GM13976 (cell line): ENCODE data around the gene CASS4.
"Not testable (repeated sequence)": the region's sequence is repeated elsewhere in the genome, so short reads cannot be mapped to it uniquely, and the experiment has no call there.

Experiments used
- DNase-seq: peaks from one replicate; pipeline ENCODE4 v3.0.0; 2012; ENCODE audit warnings: low spot score
- in situ Hi-C: fragments of 300-500 bp; cut with MboI; formaldehyde crosslinking; loops from one replicate; pipeline ENCODE4 v1.12.0; 2022; ENCODE audit warnings: low sequenced_read_pairs, mixed read lengths, inconsistent platforms; ENCODE audit not compliant: unreplicated experiment
- TF ChIP-seq, protein P1 (sequence below): IDR thresholded peaks from 2 replicates; pipeline ENCODE4 v1.5.1; 2012; ENCODE audit warnings: borderline replicate concordance, mild to moderate bottlenecking; ENCODE audit not compliant: insufficient read depth; ENCODE audit errors: extremely low read depth, missing control alignments, control extremely low read depth

CASS4 gene

GRCh38 chr20:56403465-56403864, 8.6 kb upstream of the CASS4 start:
- TF ChIP-seq, protein P1, sequence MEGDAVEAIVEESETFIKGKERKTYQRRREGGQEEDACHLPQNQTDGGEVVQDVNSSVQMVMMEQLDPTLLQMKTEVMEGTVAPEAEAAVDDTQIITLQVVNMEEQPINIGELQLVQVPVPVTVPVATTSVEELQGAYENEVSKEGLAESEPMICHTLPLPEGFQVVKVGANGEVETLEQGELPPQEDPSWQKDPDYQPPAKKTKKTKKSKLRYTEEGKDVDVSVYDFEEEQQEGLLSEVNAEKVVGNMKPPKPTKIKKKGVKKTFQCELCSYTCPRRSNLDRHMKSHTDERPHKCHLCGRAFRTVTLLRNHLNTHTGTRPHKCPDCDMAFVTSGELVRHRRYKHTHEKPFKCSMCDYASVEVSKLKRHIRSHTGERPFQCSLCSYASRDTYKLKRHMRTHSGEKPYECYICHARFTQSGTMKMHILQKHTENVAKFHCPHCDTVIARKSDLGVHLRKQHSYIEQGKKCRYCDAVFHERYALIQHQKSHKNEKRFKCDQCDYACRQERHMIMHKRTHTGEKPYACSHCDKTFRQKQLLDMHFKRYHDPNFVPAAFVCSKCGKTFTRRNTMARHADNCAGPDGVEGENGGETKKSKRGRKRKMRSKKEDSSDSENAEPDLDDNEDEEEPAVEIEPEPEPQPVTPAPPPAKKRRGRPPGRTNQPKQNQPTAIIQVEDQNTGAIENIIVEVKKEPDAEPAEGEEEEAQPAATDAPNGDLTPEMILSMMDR: no peak
- in situ Hi-C loops: no loop called here
- DNase-seq: no peak

- not testable (repeated sequence) for DNase-seq
Measured at GRCh38 chr20:56405356-56405755, 6.7 kb upstream of the CASS4 start.

DNA sequence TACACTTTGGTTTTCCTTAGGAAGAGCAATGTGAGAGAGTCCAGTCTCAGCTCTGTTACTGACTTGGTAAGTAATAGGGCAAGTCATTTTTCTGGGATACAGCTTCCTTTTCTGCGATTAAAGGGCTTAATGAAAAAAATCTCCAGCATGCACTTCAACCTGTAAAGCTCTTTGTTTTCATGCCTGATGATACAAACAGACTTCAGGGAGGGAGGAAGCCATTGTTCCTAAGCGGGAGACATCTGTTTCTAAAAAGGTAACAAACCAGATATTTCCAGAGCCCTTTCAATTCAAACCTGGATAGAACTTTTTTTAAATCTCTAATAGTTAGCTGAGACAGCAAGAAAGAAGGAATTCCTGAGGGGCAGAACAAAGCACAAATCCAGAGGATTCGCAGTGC, 5.2 kb upstream of the CASS4 start:
- TF ChIP-seq, protein P1: no peak
- no peak for DNase-seq
- in situ Hi-C loops: no loop called here

More at GRCh38 chr20:56405356-56405755, 6.7 kb upstream of the CASS4 start:
- in situ Hi-C loops: not testable (repeated sequence)

DNA sequence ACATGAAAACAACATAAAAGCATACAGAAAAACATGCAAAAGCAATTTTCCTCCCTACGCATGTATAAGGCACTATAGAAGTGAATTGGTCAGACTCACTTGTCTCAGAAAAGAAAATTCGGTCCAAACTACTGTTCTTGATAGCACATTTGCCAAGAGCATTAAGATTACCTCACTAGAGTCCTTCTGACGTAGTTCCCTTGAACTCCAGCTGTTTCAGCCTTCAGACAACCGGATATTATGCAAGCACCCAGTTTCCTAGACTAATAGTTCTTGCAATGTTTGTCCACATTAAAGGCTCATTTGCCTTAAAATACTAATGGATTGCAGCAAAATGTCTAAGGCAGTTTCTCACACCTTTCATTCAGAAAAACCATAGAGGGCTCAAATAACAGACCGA, 2.5 kb upstream of the CASS4 start:
- in situ Hi-C loops: no loop called here
- DNase-seq: no peak
- TF ChIP-seq, protein P1: no peak

DNA sequence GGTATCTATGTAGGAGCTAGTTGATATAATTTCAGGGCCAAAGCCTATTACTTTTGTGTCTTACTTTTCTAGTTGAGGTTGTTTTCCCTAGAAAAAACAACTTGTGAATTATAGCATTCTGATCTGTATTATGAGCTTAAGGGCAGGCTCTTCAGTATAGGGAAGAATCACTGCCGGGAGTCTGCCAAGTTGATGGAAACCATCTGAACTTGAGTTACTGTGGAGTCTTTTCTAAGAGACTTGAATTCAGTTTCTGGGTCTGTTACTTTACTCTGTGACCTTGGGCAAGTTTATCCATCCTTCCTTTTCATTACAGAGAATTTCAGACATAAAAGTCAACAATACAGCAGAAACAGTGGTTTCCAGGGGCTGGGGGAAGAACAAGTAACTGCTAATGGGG, 2.1 kb upstream of the CASS4 start:
- in situ Hi-C loops: no loop called here
- TF ChIP-seq, protein P1: no peak
- DNase-seq: no peak

DNA sequence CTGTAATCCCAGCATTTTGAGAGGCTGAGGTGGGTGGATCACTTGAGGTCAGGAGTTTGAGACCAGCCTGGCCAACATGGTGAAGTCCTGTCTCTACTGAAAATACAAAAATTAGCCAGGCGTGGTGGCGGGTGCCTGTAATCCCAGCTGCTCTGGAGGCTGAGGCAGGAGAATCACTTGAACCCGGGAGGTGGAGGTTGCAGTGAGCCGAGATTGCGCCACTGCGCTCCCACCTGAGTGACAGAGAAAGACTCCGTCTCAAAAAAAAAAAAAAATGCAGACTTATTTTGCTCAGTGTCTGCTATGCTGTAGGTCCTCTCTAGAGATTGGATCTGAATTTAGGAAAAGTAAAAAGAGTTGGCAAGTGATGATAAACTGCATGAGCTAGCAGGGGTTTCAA, 773 bp upstream of the CASS4 start:
- DNase-seq, in situ Hi-C loops: not testable (repeated sequence)

DNA sequence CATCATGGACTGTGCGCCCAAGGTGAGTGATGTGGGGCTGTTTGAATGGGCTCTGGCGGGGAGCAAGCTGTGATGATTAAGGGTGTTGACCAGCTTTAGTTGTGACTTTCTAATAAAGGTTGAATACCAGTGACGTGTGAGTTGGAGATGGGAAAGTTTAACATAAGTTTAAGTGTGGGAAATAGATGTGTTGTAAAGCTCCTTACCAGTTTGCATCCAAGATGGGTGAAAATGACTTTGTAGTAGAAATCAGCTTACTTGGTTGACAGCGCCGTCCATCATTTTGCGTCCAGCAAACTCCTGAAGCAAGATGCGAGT, 372 bp downstream of the CASS4 start:
- TF ChIP-seq, protein P1: no peak
- in situ Hi-C loops: no loop called here

GRCh38 chr20:56412949-56413348, 889 bp downstream of the CASS4 start:
- in situ Hi-C loops: no loop called here
- DNase-seq: no peak

More for the DNA sequence above, 372 bp downstream of the CASS4 start:
- no peak for DNase-seq

More at GRCh38 chr20:56412949-56413348, 889 bp downstream of the CASS4 start:
- TF ChIP-seq, protein P1: no peak
